WERI-Rb-1 (cell line): Measurements from ENCODE around the gene GALNT9.

ENCODE experiments used
- DNase-seq: peaks from one replicate; pipeline ENCODE4 v3.0.0-alpha.2; 2020
- H3K27ac ChIP-seq: fragments of 250-450 bp; sonication (Bioruptor Pico); 2 replicates; pipeline ENCODE4 v1.5.1; 2020; ENCODE audit warnings: mild to moderate bottlenecking, moderate library complexity
- H3K27me3 ChIP-seq: fragments of 250-450 bp; sonication (Bioruptor Pico); 2 replicates; pipeline ENCODE4 v1.5.1; 2021; ENCODE audit warnings: mild to moderate bottlenecking, low read depth, moderate library complexity; ENCODE audit not compliant: insufficient read depth, severe bottlenecking
- H3K36me3 ChIP-seq: fragments of 250-450 bp; sonication (Bioruptor Pico); 2 replicates; pipeline ENCODE4 v1.5.1; 2020; ENCODE audit warnings: mild to moderate bottlenecking, moderate library complexity
- H3K4me3 ChIP-seq: 2 replicates; pipeline ENCODE4 v1.5.1; 2011; ENCODE audit warnings: low read depth, mild to moderate bottlenecking, control low read depth, low read length
- H3K9me3 ChIP-seq: fragments of 250-450 bp; sonication (Bioruptor Pico); 2 replicates; pipeline ENCODE4 v1.5.1; 2021; ENCODE audit warnings: mild to moderate bottlenecking, moderate library complexity; ENCODE audit not compliant: severe bottlenecking
- TF ChIP-seq, protein P1 (sequence below): IDR thresholded peaks from 2 replicates; pipeline ENCODE4 v1.5.1; 2011; ENCODE audit warnings: low read depth, mild to moderate bottlenecking, control low read depth, inconsistent platforms, low read length

The GALNT9 gene

DNA sequence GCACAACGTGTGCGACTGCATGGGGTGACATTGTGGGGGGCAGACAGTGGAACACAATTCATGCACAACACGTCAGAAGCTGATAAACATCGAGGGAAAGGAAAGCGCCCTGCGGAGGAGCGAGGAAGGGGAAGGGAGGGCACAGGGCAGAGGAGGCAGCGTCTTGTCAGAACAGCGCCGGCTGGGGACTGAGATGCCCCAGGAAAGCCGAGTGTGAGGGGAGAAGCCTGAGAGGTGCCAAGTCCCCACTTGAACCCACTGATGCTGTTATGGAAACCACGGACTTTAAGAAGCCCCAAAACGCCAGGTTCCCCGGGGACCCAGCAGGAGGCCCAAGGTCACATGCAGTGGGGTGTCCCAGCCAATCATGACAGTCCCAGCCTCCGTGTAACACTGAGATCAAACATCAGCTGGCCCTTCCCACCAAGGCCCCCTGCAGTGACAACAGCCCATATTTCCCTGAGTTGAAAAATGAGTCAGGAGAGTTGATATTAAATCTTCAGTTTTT, 70.0 kb downstream of the GALNT9 start:
- TF ChIP-seq, protein P1, sequence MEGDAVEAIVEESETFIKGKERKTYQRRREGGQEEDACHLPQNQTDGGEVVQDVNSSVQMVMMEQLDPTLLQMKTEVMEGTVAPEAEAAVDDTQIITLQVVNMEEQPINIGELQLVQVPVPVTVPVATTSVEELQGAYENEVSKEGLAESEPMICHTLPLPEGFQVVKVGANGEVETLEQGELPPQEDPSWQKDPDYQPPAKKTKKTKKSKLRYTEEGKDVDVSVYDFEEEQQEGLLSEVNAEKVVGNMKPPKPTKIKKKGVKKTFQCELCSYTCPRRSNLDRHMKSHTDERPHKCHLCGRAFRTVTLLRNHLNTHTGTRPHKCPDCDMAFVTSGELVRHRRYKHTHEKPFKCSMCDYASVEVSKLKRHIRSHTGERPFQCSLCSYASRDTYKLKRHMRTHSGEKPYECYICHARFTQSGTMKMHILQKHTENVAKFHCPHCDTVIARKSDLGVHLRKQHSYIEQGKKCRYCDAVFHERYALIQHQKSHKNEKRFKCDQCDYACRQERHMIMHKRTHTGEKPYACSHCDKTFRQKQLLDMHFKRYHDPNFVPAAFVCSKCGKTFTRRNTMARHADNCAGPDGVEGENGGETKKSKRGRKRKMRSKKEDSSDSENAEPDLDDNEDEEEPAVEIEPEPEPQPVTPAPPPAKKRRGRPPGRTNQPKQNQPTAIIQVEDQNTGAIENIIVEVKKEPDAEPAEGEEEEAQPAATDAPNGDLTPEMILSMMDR = no peak
- Histone ChIP-seq H3K27ac (no peak overlapping the region), H3K27me3 (no peaks in the 10 kb centered on the region), H3K4me3 (no peak overlapping the region), H3K36me3 (no peaks in the 10 kb centered on the region), H3K9me3 (no peaks in the 10 kb centered on the region)
- DNase-seq = no peak

DNA sequence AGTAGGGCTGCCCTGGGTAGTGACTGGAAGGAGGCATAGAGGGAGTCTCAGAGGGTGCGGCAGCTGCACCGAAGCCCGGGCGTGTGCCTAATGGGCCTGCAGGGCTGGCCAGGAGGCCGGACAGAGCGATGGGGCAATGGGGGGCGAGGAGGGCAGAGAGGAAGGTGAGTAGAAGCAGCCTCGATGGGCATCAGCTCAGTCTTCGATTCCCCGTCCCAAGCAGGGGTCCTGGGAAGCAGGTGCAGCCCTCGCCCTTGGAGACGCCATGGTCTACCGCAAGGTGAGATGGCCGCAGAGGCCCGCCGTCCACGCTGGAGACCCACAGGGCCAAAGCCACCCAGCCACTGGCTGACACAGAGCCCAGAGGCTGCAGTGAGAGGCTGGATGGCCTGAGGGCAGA, 70.8 kb downstream of the GALNT9 start:
- Histone ChIP-seq H3K27ac (no peak overlapping the region), H3K4me3 (no peak overlapping the region), H3K27me3 (no peaks in the 10 kb centered on the region), H3K36me3 (no peaks in the 10 kb centered on the region), H3K9me3 (no peaks in the 10 kb centered on the region)
- no peak for DNase-seq
- TF ChIP-seq, protein P1 = no peak

DNA sequence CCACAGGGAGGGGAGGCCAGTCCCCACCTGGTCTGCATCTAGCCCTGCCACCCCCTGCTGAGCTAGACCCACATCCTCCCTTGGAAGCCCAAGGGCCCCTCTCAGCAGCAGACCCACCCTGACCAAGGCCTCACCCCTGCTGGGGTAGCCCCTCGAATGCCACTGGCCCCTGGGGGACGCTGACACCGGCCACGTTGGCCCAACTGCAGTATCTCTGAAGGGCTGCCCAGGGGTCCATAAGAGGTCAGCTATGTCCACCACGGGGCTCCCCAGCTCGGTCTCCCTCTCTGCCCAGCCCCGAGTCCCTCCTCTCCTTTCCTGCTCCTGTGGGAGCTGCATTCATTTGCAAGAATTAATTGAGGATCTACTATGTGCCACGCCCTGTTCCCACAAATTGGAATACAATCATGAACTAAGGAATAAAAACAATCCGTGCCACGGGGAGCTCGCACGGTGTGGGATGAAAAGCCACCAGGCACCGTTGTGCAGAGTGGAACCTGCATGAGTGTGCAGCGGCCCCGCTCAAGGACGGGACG, 71.4 kb downstream of the GALNT9 start:
- Histone ChIP-seq H3K4me3 (no peak overlapping the region), H3K27me3 (no peaks in the 10 kb centered on the region), H3K9me3 (no peaks in the 10 kb centered on the region), H3K27ac (no peak overlapping the region), H3K36me3 (no peaks in the 10 kb centered on the region)
- no peak for DNase-seq
- TF ChIP-seq, protein P1 = no peak

DNA sequence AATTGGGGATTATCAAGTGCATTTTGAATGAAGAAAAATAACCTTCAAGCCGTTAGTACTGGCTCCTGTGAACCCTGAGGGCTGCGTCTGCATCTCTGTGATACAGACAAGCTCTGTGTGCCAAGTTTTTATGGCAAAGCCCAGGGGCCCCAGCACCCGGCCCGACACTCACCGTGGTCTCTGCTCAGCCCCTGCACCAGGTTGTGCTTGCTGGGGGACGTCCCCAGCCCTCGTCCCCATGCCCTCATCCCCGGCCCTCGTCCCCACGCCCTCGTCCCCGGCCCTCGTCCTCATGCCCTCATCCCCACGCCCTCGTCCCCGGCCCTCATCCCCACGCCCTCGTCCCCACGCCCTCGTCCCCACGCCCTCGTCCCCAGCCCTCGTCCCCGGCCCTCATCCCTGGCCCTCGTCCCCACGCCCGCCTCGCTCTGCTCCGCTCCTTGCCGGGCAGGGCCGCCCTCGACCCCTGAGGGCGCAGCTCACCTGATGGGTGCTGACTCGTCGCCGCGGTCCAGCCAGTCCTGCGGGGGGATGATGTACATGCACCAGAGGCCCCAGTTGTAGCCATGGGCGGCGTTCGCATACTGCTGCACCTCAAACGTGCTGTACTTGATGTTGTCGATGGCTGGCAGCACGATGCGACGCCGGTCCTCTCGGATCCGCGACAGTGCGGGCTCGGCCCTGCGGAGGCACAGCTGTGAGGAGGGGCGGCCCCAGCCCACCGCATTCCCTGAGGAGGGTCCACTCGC, 72.0 kb downstream of the GALNT9 start:
- TF ChIP-seq, protein P1 = no peak
- Histone ChIP-seq H3K27me3 (no peaks in the 10 kb centered on the region), H3K9me3 (no peaks in the 10 kb centered on the region), H3K4me3 (no peak overlapping the region), H3K36me3 (no peaks in the 10 kb centered on the region), H3K27ac (no peak overlapping the region)
- no peak for DNase-seq

DNA sequence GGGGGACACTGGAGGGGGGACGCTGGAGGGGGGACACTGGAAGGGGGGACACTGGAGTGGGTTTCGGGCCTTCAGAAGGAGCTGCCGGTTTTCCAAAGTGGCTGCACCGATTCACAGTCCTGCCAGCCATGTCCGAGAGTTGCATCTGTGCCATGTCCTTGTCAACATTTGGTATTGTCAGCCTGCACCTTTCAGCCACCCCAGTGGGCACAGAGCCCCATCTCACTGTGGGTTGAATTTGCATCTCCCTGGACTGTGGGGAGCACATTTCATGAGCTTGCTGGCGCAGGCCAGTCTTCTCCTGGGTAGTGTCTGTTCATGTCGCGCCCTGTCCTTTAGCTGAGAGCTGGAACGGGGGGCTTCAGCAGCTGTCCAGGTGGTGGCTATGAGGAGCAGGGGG, 72.7 kb downstream of the GALNT9 start:
- Histone ChIP-seq H3K9me3 (no peaks in the 10 kb centered on the region), H3K4me3 (no peak overlapping the region), H3K36me3 (no peaks in the 10 kb centered on the region), H3K27me3 (no peaks in the 10 kb centered on the region), H3K27ac (no peak overlapping the region)
- TF ChIP-seq, protein P1 = no peak
- DNase-seq = no peak
